ENCODE measurements around the gene ZBTB21. TPM values are rescaled to one million over a fixed set of nuclear protein-coding genes. Genes with fewer than 3 reads are reported as not detected.
A peak's percentile ranks its signal among the peaks of the same experiment; 100 is the strongest.

ZBTB21 gene
- total and polyA plus RNA-seq, 9 of the 15 experiments (the other 6 are each of a cell fraction or from before 2014, with no cell fraction given): 2.2 to 15.2 (median 8.7) TPM

DNA sequence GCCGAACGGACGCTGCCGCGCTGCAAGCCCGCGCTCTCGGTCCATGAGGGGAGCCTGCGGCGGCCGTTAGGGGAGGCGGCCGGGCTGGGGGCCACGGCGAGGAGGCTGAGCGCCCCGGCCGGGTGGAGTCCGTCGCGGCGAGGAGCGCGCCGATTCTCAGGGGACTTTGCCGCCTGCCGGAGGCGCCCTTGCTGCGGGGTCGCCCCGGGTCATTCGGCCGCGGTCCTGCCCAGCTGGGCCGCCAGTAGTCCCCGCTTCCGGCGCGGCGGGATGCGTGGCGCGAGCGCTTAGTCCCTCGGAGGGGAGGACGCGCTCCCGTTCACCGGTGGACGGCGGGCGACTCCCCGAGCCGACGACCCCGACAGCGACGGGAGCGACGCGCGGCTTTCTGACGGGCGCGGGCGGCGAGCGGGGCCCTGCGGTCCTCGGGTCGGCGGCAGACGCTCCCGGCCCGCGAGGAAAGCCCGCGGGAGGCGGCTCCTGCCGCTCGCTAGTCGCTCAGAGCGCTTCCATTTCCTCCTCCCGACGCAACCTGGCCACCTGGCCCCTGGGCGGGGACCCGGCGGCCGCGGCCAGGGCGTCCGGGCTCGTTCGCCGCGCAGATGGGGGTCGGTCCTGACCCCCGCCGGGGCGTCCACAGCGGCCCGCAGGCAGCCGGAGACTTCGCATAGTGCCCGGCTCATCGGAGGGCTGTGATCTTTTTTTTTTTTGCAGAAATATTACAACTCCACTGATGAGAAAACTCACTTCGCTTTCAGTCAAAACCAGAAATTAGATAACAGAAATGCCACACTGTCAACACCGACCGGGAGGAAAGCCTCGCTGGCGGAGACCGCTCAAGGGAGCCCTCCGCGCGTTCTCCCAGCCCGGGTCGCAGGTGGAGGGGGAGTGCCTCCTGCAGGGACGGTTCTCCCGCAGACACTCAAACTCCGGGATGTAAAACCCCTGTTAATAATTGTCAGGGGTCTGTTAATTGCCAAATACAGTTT lies 641 bp upstream of the ZBTB21 start (continued):
- TF ChIP-seq KDM5B (IDR thresholded peaks at IDR 0.05; ENCODE audit: insufficient replicate concordance, low read depth, low read length) (peak; percentile 47), RBM22 (IDR thresholded peaks at IDR 0.05; ENCODE audit: low read depth, low read length, poor library complexity, severe bottlenecking) (peak; percentile 40), ZNF146 (CRISPR knock-in tag; IDR thresholded peaks at IDR 0.05; ENCODE audit: unreplicated experiment) (no peak), E2F3 (CRISPR knock-in tag; IDR thresholded peaks at IDR 0.05) (no peak; the same call in 1 of the 2 replicates), SUPT5H (IDR thresholded peaks at IDR 0.05) (no peak), TSC22D4 (tag; IDR thresholded peaks at IDR 0.05) (no peak), NCOA2 (IDR thresholded peaks at IDR 0.05; ENCODE audit: partially characterized antibody in 2 of 2) (no peak), ZC3H11A (IDR thresholded peaks at IDR 0.05; ENCODE audit: low read depth, low read length) (no peak), ZNF695 (CRISPR knock-in tag; IDR thresholded peaks at IDR 0.05) (no peak), TCFL5 (CRISPR knock-in tag; conservative IDR thresholded peaks at IDR 0.05) (no peak), ZNF175 (CRISPR knock-in tag; IDR thresholded peaks at IDR 0.05; ENCODE audit: low read depth) (0 out of 2 replicates have a peak, but pooled peaks have one; percentile 10), HDAC3 (IDR thresholded peaks at IDR 0.05; ENCODE audit: borderline replicate concordance, partially characterized antibody) (no peak), TCF7L2 (IDR thresholded peaks at IDR 0.05; ENCODE audit: low read depth, low read length) (no peak), ZNF778 (CRISPR knock-in tag; IDR thresholded peaks at IDR 0.05) (no peak), HDGF (IDR thresholded peaks at IDR 0.05) (no peak), CREBBP (IDR thresholded peaks at IDR 0.05; ENCODE audit: low read depth, low read length) (no peak), JUND (IDR thresholded peaks at IDR 0.05; ENCODE audit: borderline replicate concordance, low read depth, low read length) (no peak), JUND (tag; IDR thresholded peaks at IDR 0.05; ENCODE audit: borderline replicate concordance, low read depth, low read length) (no peak), SNIP1 (IDR thresholded peaks at IDR 0.05; ENCODE audit: low read depth) (no peak), TFAM (CRISPR knock-in tag; conservative IDR thresholded peaks at IDR 0.05) (no peak), XRCC5 (IDR thresholded peaks at IDR 0.05; ENCODE audit: low read depth, low read length) (no peak)
- TF ChIP-seq, protein P1, sequence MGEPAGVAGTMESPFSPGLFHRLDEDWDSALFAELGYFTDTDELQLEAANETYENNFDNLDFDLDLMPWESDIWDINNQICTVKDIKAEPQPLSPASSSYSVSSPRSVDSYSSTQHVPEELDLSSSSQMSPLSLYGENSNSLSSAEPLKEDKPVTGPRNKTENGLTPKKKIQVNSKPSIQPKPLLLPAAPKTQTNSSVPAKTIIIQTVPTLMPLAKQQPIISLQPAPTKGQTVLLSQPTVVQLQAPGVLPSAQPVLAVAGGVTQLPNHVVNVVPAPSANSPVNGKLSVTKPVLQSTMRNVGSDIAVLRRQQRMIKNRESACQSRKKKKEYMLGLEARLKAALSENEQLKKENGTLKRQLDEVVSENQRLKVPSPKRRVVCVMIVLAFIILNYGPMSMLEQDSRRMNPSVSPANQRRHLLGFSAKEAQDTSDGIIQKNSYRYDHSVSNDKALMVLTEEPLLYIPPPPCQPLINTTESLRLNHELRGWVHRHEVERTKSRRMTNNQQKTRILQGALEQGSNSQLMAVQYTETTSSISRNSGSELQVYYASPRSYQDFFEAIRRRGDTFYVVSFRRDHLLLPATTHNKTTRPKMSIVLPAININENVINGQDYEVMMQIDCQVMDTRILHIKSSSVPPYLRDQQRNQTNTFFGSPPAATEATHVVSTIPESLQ (CRISPR knock-in tag; IDR thresholded peaks at IDR 0.05): no peak
- TF ChIP-seq, protein P2, sequence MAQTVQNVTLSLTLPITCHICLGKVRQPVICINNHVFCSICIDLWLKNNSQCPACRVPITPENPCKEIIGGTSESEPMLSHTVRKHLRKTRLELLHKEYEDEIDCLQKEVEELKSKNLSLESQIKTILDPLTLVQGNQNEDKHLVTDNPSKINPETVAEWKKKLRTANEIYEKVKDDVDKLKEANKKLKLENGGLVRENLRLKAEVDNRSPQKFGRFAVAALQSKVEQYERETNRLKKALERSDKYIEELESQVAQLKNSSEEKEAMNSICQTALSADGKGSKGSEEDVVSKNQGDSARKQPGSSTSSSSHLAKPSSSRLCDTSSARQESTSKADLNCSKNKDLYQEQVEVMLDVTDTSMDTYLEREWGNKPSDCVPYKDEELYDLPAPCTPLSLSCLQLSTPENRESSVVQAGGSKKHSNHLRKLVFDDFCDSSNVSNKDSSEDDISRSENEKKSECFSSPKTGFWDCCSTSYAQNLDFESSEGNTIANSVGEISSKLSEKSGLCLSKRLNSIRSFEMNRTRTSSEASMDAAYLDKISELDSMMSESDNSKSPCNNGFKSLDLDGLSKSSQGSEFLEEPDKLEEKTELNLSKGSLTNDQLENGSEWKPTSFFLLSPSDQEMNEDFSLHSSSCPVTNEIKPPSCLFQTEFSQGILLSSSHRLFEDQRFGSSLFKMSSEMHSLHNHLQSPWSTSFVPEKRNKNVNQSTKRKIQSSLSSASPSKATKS (CRISPR knock-in tag; IDR thresholded peaks at IDR 0.05): no peak
- TF ChIP-seq, protein P3, sequence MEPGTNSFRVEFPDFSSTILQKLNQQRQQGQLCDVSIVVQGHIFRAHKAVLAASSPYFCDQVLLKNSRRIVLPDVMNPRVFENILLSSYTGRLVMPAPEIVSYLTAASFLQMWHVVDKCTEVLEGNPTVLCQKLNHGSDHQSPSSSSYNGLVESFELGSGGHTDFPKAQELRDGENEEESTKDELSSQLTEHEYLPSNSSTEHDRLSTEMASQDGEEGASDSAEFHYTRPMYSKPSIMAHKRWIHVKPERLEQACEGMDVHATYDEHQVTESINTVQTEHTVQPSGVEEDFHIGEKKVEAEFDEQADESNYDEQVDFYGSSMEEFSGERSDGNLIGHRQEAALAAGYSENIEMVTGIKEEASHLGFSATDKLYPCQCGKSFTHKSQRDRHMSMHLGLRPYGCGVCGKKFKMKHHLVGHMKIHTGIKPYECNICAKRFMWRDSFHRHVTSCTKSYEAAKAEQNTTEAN (CRISPR knock-in tag; IDR thresholded peaks at IDR 0.05): no peak; the same call in 1 of the 2 replicates

Measured in K562 (cell line).